HepG2 (cell line): ENCODE measurements around the gene TPPP3. TPM values are rescaled to one million over a fixed set of nuclear protein-coding genes. Genes with fewer than 3 reads are reported as not detected.

ENCODE experiments used
- ATAC-seq: fragments of 200-7000 bp; cut with Tn5 transposase; 3 replicates; pipeline ENCODE4 v1.9.1; 2020; ENCODE audit warnings: mild to moderate bottlenecking, moderate library complexity
- BruUV-seq: library from RNA; stranded (reverse); fragments of 400-500 nt; replicated peaks from 2 replicates; lab custom pipeline; 2021; lab: Mats Ljungman, UMichigan
- CTCF ChIA-PET: fragments of 300-600 bp; formaldehyde crosslinking; extraction: SDS; loops from one replicate; lab custom pipeline; 2021; ENCODE audit warnings: low total read pairs, inconsistent platforms, low intra/inter-chr PET ratio; lab: Yijun Ruan, JAX
- POLR2A ChIA-PET: fragments of 350-600 bp; sonication (Branson Sonifier 250); formaldehyde crosslinking; loops from one replicate; lab custom pipeline; 2020; ENCODE audit warnings: antibody characterized with exemption, inconsistent platforms; lab: Yijun Ruan, JAX
- DNase-seq: peaks from one replicate; pipeline ENCODE4 v3.0.0-alpha.2; 2015; ENCODE audit warnings: low spot score
- FAIRE-seq: peaks from 3 replicates; lab custom pipeline; 2011; peaks lifted over from hg19 to GRCh38; lab: Jason Lieb, UNC
- H2AFZ ChIP-seq: one replicate; pipeline ENCODE4 v1.6.1; 2011; ENCODE audit warnings: low read length, inconsistent platforms
- H3K27ac ChIP-seq: fragments of 300-600 bp; 3 replicates; pipeline ENCODE4 v1.8.0; 2011; ENCODE audit warnings: mixed run types, mild to moderate bottlenecking, mixed read lengths, low read length, inconsistent platforms; ENCODE audit not compliant: insufficient read depth; ENCODE audit errors: extremely low read length
- H3K27me3 ChIP-seq, 2 experiments: fragments of 200-600 bp in 1 of 2; 2 replicates in 1 of 2; 3 replicates in 1 of 2; pipeline versions ENCODE4 v1.6.0 to v1.8.0; 2011; ENCODE audit warnings: low read length in 2 of 2, mild to moderate bottlenecking in 2 of 2, moderate library complexity in 2 of 2, inconsistent platforms in 1 of 2; ENCODE audit not compliant: insufficient read depth in 2 of 2, control insufficient read depth in 1 of 2
- H3K36me3 ChIP-seq, 2 experiments: fragments of 200-600 bp in 1 of 2; replicated peaks in 1 of 2; 2 replicates in 1 of 2; 3 replicates in 1 of 2; pipeline versions ENCODE4 v1.5.1 to v1.8.0; 2011; ENCODE audit warnings: low read length in 2 of 2, inconsistent platforms in 1 of 2; ENCODE audit not compliant: insufficient read depth in 2 of 2, control insufficient read depth in 1 of 2
- H3K4me1 ChIP-seq: 2 replicates; pipeline ENCODE4 v1.5.1; 2012; ENCODE audit warnings: low read length, inconsistent platforms; ENCODE audit not compliant: insufficient read depth
- H3K4me2 ChIP-seq: 2 replicates; pipeline ENCODE4 v1.6.0; 2011; ENCODE audit warnings: low read depth, low read length, inconsistent platforms
- H3K4me3 ChIP-seq, 3 experiments: fragments of 200-600 bp in 1 of 3; sonication (generic), shearing (Covaris generic) in 1 of 3; replicated peaks in 1 of 3; 2 replicates each; pipeline ENCODE4 v1.5.1; 2011 to 2016; ENCODE audit warnings: low read length in 3 of 3, inconsistent platforms in 2 of 3, low read depth in 2 of 3, mild to moderate bottlenecking in 2 of 3, control low read depth in 1 of 3, mixed read lengths in 1 of 3; ENCODE audit not compliant: insufficient read depth in 1 of 3
- H3K79me2 ChIP-seq: one replicate; pipeline ENCODE4 v1.6.1; 2011; ENCODE audit warnings: low read length, inconsistent platforms; ENCODE audit not compliant: insufficient read depth
- H3K9ac ChIP-seq: 2 replicates; pipeline ENCODE4 v1.6.0; 2011; ENCODE audit warnings: mild to moderate bottlenecking, low read depth, low read length, inconsistent platforms; ENCODE audit not compliant: insufficient read depth
- H3K9me3 ChIP-seq: 2 replicates; pipeline ENCODE4 v1.5.1; 2012; ENCODE audit warnings: mild to moderate bottlenecking, low read length
- H4K20me1 ChIP-seq: 2 replicates; pipeline ENCODE4 v1.6.0; 2011; ENCODE audit warnings: inconsistent platforms, mild to moderate bottlenecking, low read length, moderate library complexity; ENCODE audit not compliant: insufficient read depth
- FOXO1 ChIP-seq: sonication (generic); formaldehyde crosslinking; IDR thresholded peaks from 2 replicates; pipeline ENCODE4 v1.4.0; 2020; ENCODE audit warnings: missing genetic modification reagents
- KDM1A ChIP-seq: IDR thresholded peaks from 2 replicates; pipeline ENCODE4 v1.6.1; 2016; ENCODE audit warnings: missing compliant biosample characterization
- NCOR1 ChIP-seq: fragments of 200-600 bp; sonication (generic); IDR thresholded peaks from 2 replicates; pipeline ENCODE4 v1.7.0; 2017; ENCODE audit warnings: antibody characterized with exemption, low read length, borderline replicate concordance
- PHF8 ChIP-seq: sonication (generic); formaldehyde crosslinking; IDR thresholded peaks from 2 replicates; pipeline ENCODE4 v1.5.0; 2020; ENCODE audit warnings: missing genetic modification reagents
- ZNF781 ChIP-seq: sonication (generic); formaldehyde crosslinking; IDR thresholded peaks from 2 replicates; pipeline ENCODE4 v1.5.1; 2020; ENCODE audit warnings: borderline replicate concordance, mild to moderate bottlenecking, missing genetic modification reagents; ENCODE audit errors: not compliant biosample characterization
- ZSCAN30 ChIP-seq: sonication (generic); formaldehyde crosslinking; IDR thresholded peaks from 2 replicates; pipeline ENCODE4 v1.5.0; 2020; ENCODE audit warnings: mild to moderate bottlenecking, missing genetic modification reagents
- WGBS: methylation state at CpG from one replicate; pipeline ENCODE4 v1.1.6; 2017; ENCODE audit warnings: low lambda C conversion rate; 5-methylcytosine and 5-hydroxymethylcytosine counted together
- in situ Hi-C: cut with HindIII; loops from 2 replicates; pipeline ENCODE4 v1.10.0; 2017; ENCODE audit warnings: low pct_unique_long_range_greater_than_20kb; ENCODE audit not compliant: extremely low pct_ligation_motif_present
- intact Hi-C: fragments of 100-400 bp; cut with micrococcal nuclease; formaldehyde crosslinking; loops from one replicate; pipeline ENCODE4 v1.10.0; 2022; ENCODE audit not compliant: unreplicated experiment
- polyA plus RNA-seq, 8 experiments: library from polyadenylated mRNA; depleted of rRNA in 3 of 8; stranded (reverse) in 7 of 8; unstranded in 1 of 8; fragments of >200 nt; fragmentation: Illumina TruSeq in 4 of 8; extraction: Trizol in 4 of 8; gene quantifications; 2 replicates each; pipeline versions ENCODE4 v1.2.1 to v1.2.3, GENCODE V29; 2011 to 2016; ENCODE audit warnings: low read depth in 4 of 8, missing spikeins in 1 of 8, mixed read lengths in 1 of 8; ENCODE audit not compliant: insufficient read depth in 1 of 8
- total RNA-seq, 5 experiments: library from RNA; depleted of rRNA; stranded (reverse); fragments of >200 nt; fragmentation: Illumina TruSeq; extraction: Trizol; gene quantifications; 2 replicates each; pipeline ENCODE4 v1.2.3, GENCODE V29; 2016; ENCODE audit warnings: low read depth in 1 of 5
- TF ChIP-seq, protein P1 (sequence below): IDR thresholded peaks from 2 replicates; pipeline ENCODE4 v1.4.0; 2020; ENCODE audit warnings: mild to moderate bottlenecking, missing genetic modification reagents

Gene TPPP3
- total and polyA plus RNA-seq, 2 of the 13 experiments (the other 11 are each of a cell fraction or from before 2014, with no cell fraction given) = 0.16 to 0.44 TPM

DNA sequence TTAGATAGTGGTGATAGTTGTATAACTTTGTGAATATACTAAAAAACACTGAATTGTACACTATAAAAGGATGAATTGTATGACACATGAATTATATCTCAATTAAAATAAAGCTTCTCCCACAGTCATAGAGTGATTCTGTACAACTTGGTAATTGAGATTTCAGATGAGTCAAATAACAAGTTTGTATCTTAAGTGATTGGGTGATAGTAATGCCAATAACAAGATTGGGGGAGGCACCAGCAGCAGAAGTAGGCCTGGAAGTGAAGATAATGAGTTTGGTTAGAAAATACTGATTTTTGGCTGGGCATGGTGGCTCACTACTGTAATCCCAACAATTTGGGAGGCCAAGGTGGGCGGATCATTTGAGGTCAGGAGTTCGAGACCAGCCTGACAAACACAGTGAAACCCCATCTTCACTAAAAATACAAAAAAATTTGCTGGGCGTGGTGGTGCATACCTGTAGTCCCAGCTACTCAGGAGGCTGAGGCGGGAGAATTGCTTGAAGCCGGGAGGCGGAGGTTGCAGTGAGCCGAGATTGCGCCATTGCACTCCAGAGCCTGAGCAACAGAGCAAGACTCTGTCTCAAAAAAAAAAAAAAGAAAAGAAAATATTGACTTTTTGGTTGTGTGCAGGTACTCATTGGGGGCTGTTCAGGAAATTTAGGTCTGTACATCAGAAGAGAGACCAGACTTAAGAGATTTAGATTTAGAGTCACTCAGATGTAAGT is 33.6 kb downstream of the TPPP3 start (continued):
- TF ChIP-seq, protein P1, sequence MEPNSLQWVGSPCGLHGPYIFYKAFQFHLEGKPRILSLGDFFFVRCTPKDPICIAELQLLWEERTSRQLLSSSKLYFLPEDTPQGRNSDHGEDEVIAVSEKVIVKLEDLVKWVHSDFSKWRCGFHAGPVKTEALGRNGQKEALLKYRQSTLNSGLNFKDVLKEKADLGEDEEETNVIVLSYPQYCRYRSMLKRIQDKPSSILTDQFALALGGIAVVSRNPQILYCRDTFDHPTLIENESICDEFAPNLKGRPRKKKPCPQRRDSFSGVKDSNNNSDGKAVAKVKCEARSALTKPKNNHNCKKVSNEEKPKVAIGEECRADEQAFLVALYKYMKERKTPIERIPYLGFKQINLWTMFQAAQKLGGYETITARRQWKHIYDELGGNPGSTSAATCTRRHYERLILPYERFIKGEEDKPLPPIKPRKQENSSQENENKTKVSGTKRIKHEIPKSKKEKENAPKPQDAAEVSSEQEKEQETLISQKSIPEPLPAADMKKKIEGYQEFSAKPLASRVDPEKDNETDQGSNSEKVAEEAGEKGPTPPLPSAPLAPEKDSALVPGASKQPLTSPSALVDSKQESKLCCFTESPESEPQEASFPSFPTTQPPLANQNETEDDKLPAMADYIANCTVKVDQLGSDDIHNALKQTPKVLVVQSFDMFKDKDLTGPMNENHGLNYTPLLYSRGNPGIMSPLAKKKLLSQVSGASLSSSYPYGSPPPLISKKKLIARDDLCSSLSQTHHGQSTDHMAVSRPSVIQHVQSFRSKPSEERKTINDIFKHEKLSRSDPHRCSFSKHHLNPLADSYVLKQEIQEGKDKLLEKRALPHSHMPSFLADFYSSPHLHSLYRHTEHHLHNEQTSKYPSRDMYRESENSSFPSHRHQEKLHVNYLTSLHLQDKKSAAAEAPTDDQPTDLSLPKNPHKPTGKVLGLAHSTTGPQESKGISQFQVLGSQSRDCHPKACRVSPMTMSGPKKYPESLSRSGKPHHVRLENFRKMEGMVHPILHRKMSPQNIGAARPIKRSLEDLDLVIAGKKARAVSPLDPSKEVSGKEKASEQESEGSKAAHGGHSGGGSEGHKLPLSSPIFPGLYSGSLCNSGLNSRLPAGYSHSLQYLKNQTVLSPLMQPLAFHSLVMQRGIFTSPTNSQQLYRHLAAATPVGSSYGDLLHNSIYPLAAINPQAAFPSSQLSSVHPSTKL = peak; percentile 45; the same call in 1 of the 2 replicates
- peak; percentile 71; the same call in 1 of the 2 replicates for TF ChIP-seq KDM1A (CRISPR knock-in tag)

DNA sequence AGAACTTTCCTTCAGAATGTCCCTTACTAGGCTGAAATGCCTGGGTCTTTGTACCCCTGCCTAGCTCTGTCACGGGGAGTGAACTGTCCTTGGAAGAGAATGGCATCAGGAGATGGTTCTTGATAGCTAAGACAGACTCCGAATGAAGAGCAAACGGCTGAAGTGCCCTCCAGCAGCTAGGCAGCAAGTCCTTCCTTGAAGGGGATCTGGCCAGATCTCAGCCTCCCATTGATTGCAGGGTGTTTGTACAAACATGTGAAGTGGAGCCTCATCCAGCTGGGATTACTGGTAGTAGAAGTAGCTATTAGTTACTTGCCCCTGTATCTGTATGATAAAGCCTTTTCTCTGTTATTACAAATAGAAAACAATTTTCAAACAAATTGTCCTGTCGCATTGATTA is 35.7 kb downstream of the TPPP3 start:
- CTCF ChIA-PET = no interaction called here

More for the DNA sequence above, 35.7 kb downstream of the TPPP3 start:
- no peak for FAIRE-seq
- H3K9ac ChIP-seq = no peak overlapping the region
- BruUV-seq = no TSS peak
- H2AFZ ChIP-seq = no peak overlapping the region
- ATAC-seq = no peak
- DNase-seq = no peak
- no peak overlapping the region for H3K27ac ChIP-seq
- H3K4me1 ChIP-seq = peaks cover 32% of the 10 kb centered on the region
- H3K9me3 ChIP-seq = no peaks in the 10 kb centered on the region
- no peaks in the 10 kb centered on the region for H3K79me2 ChIP-seq
- intact Hi-C loops = loop anchor here (2.0 kb wide), 1 partner anchor 25 kb away; no protein-coding TSS in a partner anchor
- TF ChIP-seq NCOR1 (no peak), ZSCAN30 (CRISPR knock-in tag) (no peak), ZNF781 (CRISPR knock-in tag) (no peak), PHF8 (CRISPR knock-in tag) (no peak), FOXO1 (CRISPR knock-in tag) (no peak)
- H3K36me3 ChIP-seq = no peaks in the 10 kb centered on the region
- POLR2A ChIA-PET = no interaction called here
- in situ Hi-C loops = no loop called here
- H4K20me1 ChIP-seq = no peaks in the 10 kb centered on the region
- H3K27me3 ChIP-seq = no peaks in the 10 kb centered on the region
- 47% methylated on average over 4 of the region's 4 CpGs for WGBS
- H3K4me2 ChIP-seq = no peak overlapping the region
- no peak overlapping the region for H3K4me3 ChIP-seq
